HCT116 (cell line): ENCODE data around the gene PRR3. TPM values are rescaled to one million over a fixed set of nuclear protein-coding genes. Genes with fewer than 3 reads are reported as not detected.

ENCODE experiments used
- ATAC-seq: fragments of 200-7000 bp; cut with Tn5 transposase; 2 replicates; pipeline ENCODE4 v1.9.1; 2020; ENCODE audit warnings: mild to moderate bottlenecking, moderate library complexity
- BruUV-seq: library from RNA; stranded (reverse); fragments of 400-500 nt; replicated peaks from 2 replicates; lab custom pipeline; 2021; lab: Mats Ljungman, UMichigan
- CTCF ChIA-PET: fragments of 300-600 bp; sonication (Branson Sonifier 250); formaldehyde crosslinking; loops from one replicate; lab custom pipeline; 2021; ENCODE audit warnings: antibody characterized with exemption; lab: Charles Lee
- POLR2A ChIA-PET: fragments of 300-600, 350-600 bp; sonication (Branson Sonifier 250); formaldehyde crosslinking; loops from one replicate; lab custom pipeline; 2021; ENCODE audit warnings: antibody characterized with exemption; lab: Charles Lee
- RAD21 ChIA-PET, 2 experiments: fragments of 300-600 bp; sonication (Branson Sonifier 250); formaldehyde crosslinking; loops; one replicate each; lab custom pipeline; 2023; ENCODE audit warnings: low total read pairs in 2 of 2; ENCODE audit not compliant: uncharacterized antibody in 2 of 2, unreplicated experiment in 2 of 2, low non-redundant PET in 1 of 2; lab: Charles Lee
- DNase-seq: peaks from one replicate; pipeline ENCODE4 v3.0.0-alpha.2; 2010; ENCODE audit warnings: low read depth, low spot score
- H2AFZ ChIP-seq: fragments of 200-600 bp; shearing (Covaris generic), sonication (generic); 2 replicates; pipeline ENCODE4 v1.6.1; 2017; ENCODE audit warnings: low read depth, mixed run types, mixed read lengths, antibody characterized with exemption, low read length; ENCODE audit not compliant: poor library complexity, severe bottlenecking
- H3K27ac ChIP-seq: 2 replicates; pipeline ENCODE4 v1.5.1; 2012; ENCODE audit warnings: low read depth, low read length
- H3K27me3 ChIP-seq: fragments of 200-600 bp; sonication (generic); 2 replicates; pipeline ENCODE4 v1.6.1; 2016; ENCODE audit warnings: mixed run types, low read length, mixed read lengths; ENCODE audit not compliant: insufficient read depth
- H3K36me3 ChIP-seq, 2 experiments: fragments of 200-500 bp in 1 of 2; fragments of 200-600 bp in 1 of 2; sonication (Bioruptor generic) in 1 of 2; sonication (generic) in 1 of 2; 2 replicates each; pipeline versions ENCODE4 v1.5.1 to v1.6.1; 2014 to 2016; ENCODE audit warnings: low read length in 2 of 2, inconsistent platforms in 1 of 2, mixed read lengths in 1 of 2, mixed run types in 1 of 2; ENCODE audit not compliant: insufficient read depth in 2 of 2, control insufficient read depth in 1 of 2
- H3K4me1 ChIP-seq, 2 experiments: fragments of 200-600 bp in 1 of 2; sonication (generic) in 1 of 2; 2 replicates each; pipeline versions ENCODE4 v1.5.1 to v1.6.1; 2012 to 2017; ENCODE audit warnings: low read length in 2 of 2, inconsistent platforms in 1 of 2, mild to moderate bottlenecking in 1 of 2, mixed read lengths in 1 of 2, mixed run types in 1 of 2, moderate library complexity in 1 of 2; ENCODE audit not compliant: insufficient read depth in 2 of 2, control insufficient read depth in 1 of 2
- H3K4me2 ChIP-seq: fragments of 200-600 bp; sonication (generic); 2 replicates; pipeline ENCODE4 v1.6.1; 2017; ENCODE audit warnings: mixed run types, low read length, mixed read lengths
- H3K4me3 ChIP-seq, 2 experiments: fragments of 200-600 bp in 1 of 2; sonication (generic) in 1 of 2; replicated peaks in 1 of 2; 2 replicates each; pipeline ENCODE4 v1.5.1; 2011 to 2016; ENCODE audit warnings: low read length in 2 of 2, control low read depth in 1 of 2, low read depth in 1 of 2, mild to moderate bottlenecking in 1 of 2, mixed read lengths in 1 of 2, mixed run types in 1 of 2
- H3K79me2 ChIP-seq: fragments of 200-600 bp; sonication (generic); 2 replicates; pipeline ENCODE4 v1.6.1; 2017; ENCODE audit warnings: mild to moderate bottlenecking, mixed run types, low read length, moderate library complexity, mixed read lengths; ENCODE audit not compliant: insufficient read depth
- H3K9ac ChIP-seq: fragments of 200-600 bp; sonication (generic); 2 replicates; pipeline ENCODE4 v1.6.1; 2016; ENCODE audit warnings: low read length, mixed read lengths
- H3K9me2 ChIP-seq: fragments of 200-600 bp; sonication (generic), shearing (Covaris generic); 2 replicates; pipeline ENCODE4 v1.6.1; 2017; ENCODE audit warnings: mixed run types, mild to moderate bottlenecking, moderate library complexity; ENCODE audit not compliant: insufficient read depth
- H3K9me3 ChIP-seq, 2 experiments: fragments of 200-500 bp in 1 of 2; fragments of 200-600 bp in 1 of 2; sonication (Bioruptor generic) in 1 of 2; sonication (generic) in 1 of 2; 2 replicates each; pipeline ENCODE4 v1.6.1; 2014 to 2017; ENCODE audit warnings: low read length in 2 of 2, mixed read lengths in 2 of 2, inconsistent platforms in 1 of 2, low read depth in 1 of 2, mild to moderate bottlenecking in 1 of 2, mixed run types in 1 of 2, moderate library complexity in 1 of 2; ENCODE audit not compliant: control insufficient read depth in 1 of 2, insufficient read depth in 1 of 2
- H4K20me1 ChIP-seq: fragments of 200-600 bp; sonication (generic), shearing (Covaris generic); 2 replicates; pipeline ENCODE4 v1.6.1; 2017; ENCODE audit warnings: mixed run types, mild to moderate bottlenecking, moderate library complexity; ENCODE audit not compliant: insufficient read depth
- CEBPB ChIP-seq: IDR thresholded peaks from 2 replicates; pipeline ENCODE4 v1.6.1; 2012; ENCODE audit warnings: low read depth
- CTCF ChIP-seq, 3 experiments: fragments of 200-600 bp in 1 of 3; sonication (generic) in 1 of 3; IDR thresholded peaks in 2 of 3; conservative IDR thresholded peaks in 1 of 3; 2 replicates each; pipeline ENCODE4 v1.5.1; 2012 to 2017; ENCODE audit warnings: low read depth in 2 of 3, low read length in 2 of 3, antibody characterized with exemption in 1 of 3, borderline replicate concordance in 1 of 3, control low read depth in 1 of 3, mild to moderate bottlenecking in 1 of 3, mixed read lengths in 1 of 3, mixed run types in 1 of 3, moderate library complexity in 1 of 3; ENCODE audit not compliant: insufficient read depth in 1 of 3
- JUND ChIP-seq: IDR thresholded peaks from 2 replicates; pipeline ENCODE4 v1.6.1; 2012
- POLR2AphosphoS5 ChIP-seq: IDR thresholded peaks from 2 replicates; pipeline ENCODE4 v1.6.1; 2011; ENCODE audit warnings: mild to moderate bottlenecking, low read depth, low read length, moderate library complexity
- RAD21 ChIP-seq: IDR thresholded peaks from 2 replicates; pipeline ENCODE4 v1.6.1; 2012; ENCODE audit warnings: low read depth, mild to moderate bottlenecking
- ZNF274 ChIP-seq: fragments of 200-500 bp; sonication (Bioruptor generic); IDR thresholded peaks from 2 replicates; pipeline ENCODE4 v1.6.1; 2014; ENCODE audit warnings: mild to moderate bottlenecking, low read depth, low read length, inconsistent platforms
- intact Hi-C: fragments of 100-400 bp; cut with micrococcal nuclease; formaldehyde crosslinking; loops from 2 replicates; pipeline ENCODE4 v1.10.0; 2022
- total RNA-seq: library from RNA; stranded (reverse); gene quantifications from one replicate; pipeline ENCODE4 v1.2.1, GENCODE V29; 2021; ENCODE audit not compliant: unreplicated experiment
- TF ChIP-seq, protein P1 (sequence below): IDR thresholded peaks from 2 replicates; pipeline ENCODE4 v1.6.1; 2012

The PRR3 gene
- total RNA-seq, 1 experiment from 2014 or later = 16.7 TPM

DNA sequence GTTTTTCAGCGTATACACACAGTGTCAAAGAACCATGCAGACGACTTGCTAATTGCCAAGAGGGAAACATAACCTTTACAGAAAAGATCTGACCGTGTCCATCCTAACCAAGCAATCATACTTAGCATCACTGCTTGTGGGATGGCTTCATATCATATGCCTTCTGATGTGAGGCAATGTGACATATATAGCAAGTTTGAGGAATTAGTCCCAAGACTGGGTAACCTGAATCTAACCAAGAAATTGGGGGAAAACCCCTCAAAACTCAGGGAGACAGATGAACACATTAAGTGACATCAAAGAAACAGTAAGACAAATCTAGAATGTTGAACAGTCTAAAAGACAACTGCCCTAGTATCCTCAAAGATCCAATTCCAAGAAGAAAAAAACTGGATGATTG is 19.2 kb upstream of the PRR3 start (continued):
- no peak for TF ChIP-seq CTCF (IDR thresholded peaks at IDR 0.05 in 2 of 3, conservative IDR thresholded peaks at IDR 0.05 in 1 of 3; ENCODE audit: borderline replicate concordance in 1 of 3, insufficient read depth in 1 of 3, low read depth in 2 of 3, low read length in 2 of 3)
- TF ChIP-seq, protein P1, sequence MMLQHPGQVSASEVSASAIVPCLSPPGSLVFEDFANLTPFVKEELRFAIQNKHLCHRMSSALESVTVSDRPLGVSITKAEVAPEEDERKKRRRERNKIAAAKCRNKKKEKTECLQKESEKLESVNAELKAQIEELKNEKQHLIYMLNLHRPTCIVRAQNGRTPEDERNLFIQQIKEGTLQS = no peak

DNA sequence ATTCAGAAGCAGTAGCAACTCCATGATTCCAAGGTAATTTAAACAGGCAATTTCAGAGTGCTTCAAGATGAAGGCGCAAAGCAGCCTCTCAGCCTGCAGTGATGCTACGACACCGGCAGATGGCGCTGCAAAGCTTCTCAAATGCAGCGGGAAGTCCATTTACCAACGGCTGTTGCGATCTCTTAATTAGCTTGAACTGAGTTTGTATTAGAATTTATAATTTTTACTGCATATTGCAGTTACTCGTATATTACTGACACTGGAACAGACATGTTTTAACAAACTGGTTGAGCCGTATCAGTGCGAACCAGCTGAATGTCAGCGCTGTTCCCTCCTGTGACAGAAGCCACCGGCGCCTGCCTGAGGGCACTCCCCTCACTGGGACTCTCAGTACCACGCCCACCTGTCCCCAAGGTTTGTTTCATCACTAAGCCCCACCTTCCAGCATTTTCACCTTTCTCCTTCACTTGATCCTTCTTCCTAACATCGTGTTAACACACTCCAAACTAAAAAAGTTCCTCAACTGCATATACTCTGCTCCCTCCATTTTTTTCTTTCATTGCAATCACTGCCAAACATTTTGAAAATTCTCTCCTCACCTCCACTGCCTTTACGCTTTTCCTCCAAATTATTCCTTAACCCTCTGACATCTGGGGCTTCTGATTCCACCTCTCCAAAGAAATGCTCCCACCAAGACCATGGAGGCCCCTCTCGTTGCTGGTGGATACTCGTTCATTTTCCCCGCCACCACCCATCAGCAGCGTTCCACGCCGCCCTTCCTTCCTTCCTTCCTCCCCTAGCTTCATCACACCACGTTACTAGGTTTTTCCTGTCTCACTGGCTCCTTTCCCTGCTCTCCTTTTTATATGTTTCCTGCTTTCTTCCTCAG is 15.3 kb upstream of the PRR3 start:
- Histone ChIP-seq H3K4me1 (peaks cover 0 to 10% of the 10 kb centered on the region in 2 experiments; a peak in 2 of 4 replicates), H3K9ac (peak overlapping the region; percentile 10; the same call in 1 of the 2 replicates), H2AFZ (no peak overlapping the region), H3K4me3 (peak overlapping the region; percentile 36 to 47), H3K27me3 (no peaks in the 10 kb centered on the region), H3K27ac (no peak overlapping the region), H3K9me2 (no peaks in the 10 kb centered on the region), H3K79me2 (no peaks in the 10 kb centered on the region), H3K4me2 (peak overlapping the region; percentile 72), H3K36me3 (no peaks in the 10 kb centered on the region), H3K9me3 (no peaks in the 10 kb centered on the region), H4K20me1 (no peaks in the 10 kb centered on the region)
- no TSS peak for BruUV-seq
- TF ChIP-seq CTCF (IDR thresholded peaks at IDR 0.05 in 2 of 3, conservative IDR thresholded peaks at IDR 0.05 in 1 of 3; ENCODE audit: borderline replicate concordance in 1 of 3, insufficient read depth in 1 of 3, low read depth in 2 of 3, low read length in 2 of 3) = peak; percentile 84 to 99 (median 97)
- peak; percentile 78 for TF ChIP-seq RAD21
- no peak for TF ChIP-seq CEBPB
- TF ChIP-seq JUND = no peak
- TF ChIP-seq ZNF274 = no peak
- TF ChIP-seq POLR2AphosphoS5 = no peak
- POLR2A ChIA-PET = interaction anchor here (1.1 to 1.7 kb wide), 3 partner anchors 9 to 189 kb away, joined by 3 to 4 read pairs (median 3); partner anchors contain the start of gene ABCF1
- ATAC-seq (peak; percentile 92), DNase-seq (peak; percentile 83)
- CTCF ChIA-PET = interaction anchor here (0.7 to 3.3 kb wide), 24 partner anchors 10 to 538 kb away, joined by 3 to 36 read pairs (median 5); partner anchors contain the start of genes ABCF1, GNL1, PRR3 and TRIM39
- intact Hi-C loops = loop anchor here (1.0 to 5.0 kb wide), 2 partner anchors 56 to 191 kb away; no protein-coding TSS in a partner anchor
- RAD21 ChIA-PET = interaction anchor here in 1 of 2 experiments (1.1 kb wide), 1 partner anchor 189 kb away, joined by 5 read pairs; no protein-coding TSS in a partner anchor
